HEK293 (cell line): ENCODE data around the gene KLK4.

Source experiments
- GLIS2 ChIP-seq: fragments of 450-650 bp; formaldehyde crosslinking; IDR thresholded peaks from 2 replicates; pipeline ENCODE4 v1.5.1; 2016; ENCODE audit warnings: missing biosample characterization, missing genetic modification characterization
- HOXA7 ChIP-seq: sonication (generic); formaldehyde crosslinking; IDR thresholded peaks from 2 replicates; pipeline ENCODE4 v1.8.1; 2022; ENCODE audit warnings: missing genetic modification reagents, borderline replicate concordance
- KLF1 ChIP-seq: fragments of 450-650 bp; formaldehyde crosslinking; IDR thresholded peaks from 2 replicates; pipeline ENCODE4 v1.5.1; 2016; ENCODE audit warnings: missing biosample characterization, missing genetic modification characterization
- RBAK ChIP-seq: fragments of 450-650 bp; formaldehyde crosslinking; IDR thresholded peaks from 2 replicates; pipeline ENCODE4 v1.5.1; 2016; ENCODE audit warnings: missing biosample characterization, missing genetic modification characterization
- SCRT2 ChIP-seq: fragments of 450-650 bp; formaldehyde crosslinking; IDR thresholded peaks from 2 replicates; pipeline ENCODE4 v1.5.1; 2016; ENCODE audit warnings: missing biosample characterization, missing genetic modification characterization
- SP3 ChIP-seq: fragments of 450-650 bp; formaldehyde crosslinking; IDR thresholded peaks from 2 replicates; pipeline ENCODE4 v1.5.1; 2016; ENCODE audit warnings: missing biosample characterization, missing genetic modification characterization
- TRIM28 ChIP-seq: IDR thresholded peaks from 2 replicates; pipeline ENCODE4 v1.6.1; 2011; ENCODE audit warnings: low read length, control low read depth, borderline replicate concordance
- WT1 ChIP-seq: fragments of 450-650 bp; formaldehyde crosslinking; IDR thresholded peaks from 2 replicates; pipeline ENCODE4 v1.5.1; 2016; ENCODE audit warnings: missing biosample characterization, missing genetic modification characterization
- ZBTB17 ChIP-seq: fragments of 450-650 bp; formaldehyde crosslinking; IDR thresholded peaks from 2 replicates; pipeline ENCODE4 v1.5.1; 2016; ENCODE audit warnings: missing biosample characterization, missing genetic modification characterization
- ZFHX2 ChIP-seq: fragments of 450-650 bp; formaldehyde crosslinking; conservative IDR thresholded peaks from 2 replicates; pipeline ENCODE4 v1.5.1; 2016; ENCODE audit warnings: missing biosample characterization, missing genetic modification characterization
- ZFP37 ChIP-seq: fragments of 450-650 bp; formaldehyde crosslinking; IDR thresholded peaks from 2 replicates; pipeline ENCODE4 v1.5.1; 2016; ENCODE audit warnings: missing biosample characterization, missing genetic modification characterization
- ZNF10 ChIP-seq: fragments of 450-650 bp; formaldehyde crosslinking; IDR thresholded peaks from 2 replicates; pipeline ENCODE4 v1.5.1; 2017; ENCODE audit warnings: missing biosample characterization, missing genetic modification characterization
- ZNF324 ChIP-seq: fragments of 450-650 bp; formaldehyde crosslinking; IDR thresholded peaks from 2 replicates; pipeline ENCODE4 v1.5.1; 2016; ENCODE audit warnings: missing biosample characterization, missing genetic modification characterization
- ZNF501 ChIP-seq: fragments of 450-650 bp; formaldehyde crosslinking; IDR thresholded peaks from 2 replicates; pipeline ENCODE4 v1.5.1; 2016; ENCODE audit warnings: missing biosample characterization, missing genetic modification characterization
- ZNF558 ChIP-seq: fragments of 450-650 bp; formaldehyde crosslinking; IDR thresholded peaks from 2 replicates; pipeline ENCODE4 v1.5.1; 2016; ENCODE audit warnings: missing biosample characterization, missing genetic modification characterization
- ZNF571 ChIP-seq: fragments of 450-650 bp; formaldehyde crosslinking; IDR thresholded peaks from 2 replicates; pipeline ENCODE4 v1.5.0; 2017; ENCODE audit warnings: missing biosample characterization, missing genetic modification characterization
- ZNF626 ChIP-seq: fragments of 450-650 bp; sonication (Bioruptor Pico); formaldehyde crosslinking; IDR thresholded peaks from 2 replicates; pipeline ENCODE4 v1.5.1; 2018; ENCODE audit warnings: missing biosample characterization, missing genetic modification characterization, inconsistent platforms
- ZNF785 ChIP-seq: fragments of 450-650 bp; formaldehyde crosslinking; IDR thresholded peaks from 2 replicates; pipeline ENCODE4 v1.5.1; 2016; ENCODE audit warnings: missing biosample characterization, missing genetic modification characterization
- ZNF837 ChIP-seq: fragments of 450-650 bp; formaldehyde crosslinking; IDR thresholded peaks from 2 replicates; pipeline ENCODE4 v1.5.1; 2016; ENCODE audit warnings: missing biosample characterization, missing genetic modification characterization
- ZNF843 ChIP-seq: fragments of 450-650 bp; formaldehyde crosslinking; IDR thresholded peaks from 2 replicates; pipeline ENCODE4 v1.5.1; 2016; ENCODE audit warnings: missing biosample characterization, missing genetic modification characterization
- TF ChIP-seq, protein P1 (sequence below): fragments of 450-650 bp; formaldehyde crosslinking; IDR thresholded peaks from 2 replicates; pipeline ENCODE4 v1.5.1; 2016; ENCODE audit warnings: missing biosample characterization, missing genetic modification characterization, borderline replicate concordance
- TF ChIP-seq, protein P2 (sequence below): fragments of 450-650 bp; formaldehyde crosslinking; IDR thresholded peaks from 2 replicates; pipeline ENCODE4 v1.5.1; 2017; ENCODE audit warnings: missing biosample characterization, missing genetic modification characterization
- TF ChIP-seq, protein P3 (sequence below): fragments of 450-650 bp; formaldehyde crosslinking; conservative IDR thresholded peaks from 2 replicates; pipeline ENCODE4 v1.5.1; 2016; ENCODE audit warnings: low read depth, missing biosample characterization, missing genetic modification characterization
- TF ChIP-seq, protein P4 (sequence below): fragments of 450-650 bp; formaldehyde crosslinking; IDR thresholded peaks from 2 replicates; pipeline ENCODE4 v1.5.1; 2016; ENCODE audit warnings: missing biosample characterization, missing genetic modification characterization
- TF ChIP-seq, protein P5 (sequence below): fragments of 450-650 bp; formaldehyde crosslinking; IDR thresholded peaks from 2 replicates; pipeline ENCODE4 v1.5.1; 2017; ENCODE audit warnings: missing biosample characterization, missing genetic modification characterization

Gene KLK4

DNA sequence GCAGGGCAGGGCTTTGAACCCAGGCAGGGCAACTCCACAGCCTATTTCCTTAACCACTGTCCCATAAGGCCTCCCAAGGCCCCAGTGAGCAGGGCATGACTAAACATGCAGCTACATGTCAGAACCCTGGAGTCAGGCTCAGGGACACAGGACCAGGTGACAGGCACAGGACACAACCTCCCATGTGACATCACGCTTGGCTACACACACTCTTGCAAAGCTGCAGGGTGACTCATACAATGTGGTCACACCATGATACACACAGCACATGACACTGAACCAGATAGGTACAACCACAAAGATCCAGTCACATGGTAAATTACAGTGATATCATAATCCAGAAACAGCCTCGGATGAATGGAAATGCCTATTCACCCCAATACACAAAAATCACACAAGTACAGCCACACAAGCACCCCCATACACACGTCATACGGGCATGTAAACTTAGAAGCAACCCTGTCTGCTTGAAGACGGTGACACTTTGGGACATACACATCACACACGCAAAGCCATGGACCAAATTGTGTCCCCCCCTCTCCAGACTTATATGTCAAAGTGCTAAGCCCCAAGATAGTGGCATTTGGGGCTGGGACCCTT is 14.5 kb downstream of the KLK4 start (continued):
- TF ChIP-seq, protein P1, sequence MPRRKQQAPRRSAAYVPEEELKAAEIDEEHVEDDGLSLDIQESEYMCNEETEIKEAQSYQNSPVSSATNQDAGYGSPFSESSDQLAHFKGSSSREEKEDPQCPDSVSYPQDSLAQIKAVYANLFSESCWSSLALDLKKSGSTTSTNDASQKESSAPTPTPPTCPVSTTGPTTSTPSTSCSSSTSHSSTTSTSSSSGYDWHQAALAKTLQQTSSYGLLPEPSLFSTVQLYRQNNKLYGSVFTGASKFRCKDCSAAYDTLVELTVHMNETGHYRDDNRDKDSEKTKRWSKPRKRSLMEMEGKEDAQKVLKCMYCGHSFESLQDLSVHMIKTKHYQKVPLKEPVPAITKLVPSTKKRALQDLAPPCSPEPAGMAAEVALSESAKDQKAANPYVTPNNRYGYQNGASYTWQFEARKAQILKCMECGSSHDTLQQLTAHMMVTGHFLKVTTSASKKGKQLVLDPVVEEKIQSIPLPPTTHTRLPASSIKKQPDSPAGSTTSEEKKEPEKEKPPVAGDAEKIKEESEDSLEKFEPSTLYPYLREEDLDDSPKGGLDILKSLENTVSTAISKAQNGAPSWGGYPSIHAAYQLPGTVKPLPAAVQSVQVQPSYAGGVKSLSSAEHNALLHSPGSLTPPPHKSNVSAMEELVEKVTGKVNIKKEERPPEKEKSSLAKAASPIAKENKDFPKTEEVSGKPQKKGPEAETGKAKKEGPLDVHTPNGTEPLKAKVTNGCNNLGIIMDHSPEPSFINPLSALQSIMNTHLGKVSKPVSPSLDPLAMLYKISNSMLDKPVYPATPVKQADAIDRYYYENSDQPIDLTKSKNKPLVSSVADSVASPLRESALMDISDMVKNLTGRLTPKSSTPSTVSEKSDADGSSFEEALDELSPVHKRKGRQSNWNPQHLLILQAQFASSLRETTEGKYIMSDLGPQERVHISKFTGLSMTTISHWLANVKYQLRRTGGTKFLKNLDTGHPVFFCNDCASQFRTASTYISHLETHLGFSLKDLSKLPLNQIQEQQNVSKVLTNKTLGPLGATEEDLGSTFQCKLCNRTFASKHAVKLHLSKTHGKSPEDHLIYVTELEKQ (tag by site-specific recombination): peak; percentile 78; the same call in 1 of the 2 replicates
- peak; percentile 70 for TF ChIP-seq SP3 (tag by site-specific recombination)
- TF ChIP-seq, protein P2, sequence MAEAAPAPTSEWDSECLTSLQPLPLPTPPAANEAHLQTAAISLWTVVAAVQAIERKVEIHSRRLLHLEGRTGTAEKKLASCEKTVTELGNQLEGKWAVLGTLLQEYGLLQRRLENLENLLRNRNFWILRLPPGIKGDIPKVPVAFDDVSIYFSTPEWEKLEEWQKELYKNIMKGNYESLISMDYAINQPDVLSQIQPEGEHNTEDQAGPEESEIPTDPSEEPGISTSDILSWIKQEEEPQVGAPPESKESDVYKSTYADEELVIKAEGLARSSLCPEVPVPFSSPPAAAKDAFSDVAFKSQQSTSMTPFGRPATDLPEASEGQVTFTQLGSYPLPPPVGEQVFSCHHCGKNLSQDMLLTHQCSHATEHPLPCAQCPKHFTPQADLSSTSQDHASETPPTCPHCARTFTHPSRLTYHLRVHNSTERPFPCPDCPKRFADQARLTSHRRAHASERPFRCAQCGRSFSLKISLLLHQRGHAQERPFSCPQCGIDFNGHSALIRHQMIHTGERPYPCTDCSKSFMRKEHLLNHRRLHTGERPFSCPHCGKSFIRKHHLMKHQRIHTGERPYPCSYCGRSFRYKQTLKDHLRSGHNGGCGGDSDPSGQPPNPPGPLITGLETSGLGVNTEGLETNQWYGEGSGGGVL (tag by site-specific recombination): peak; percentile 62
- TF ChIP-seq, protein P3, sequence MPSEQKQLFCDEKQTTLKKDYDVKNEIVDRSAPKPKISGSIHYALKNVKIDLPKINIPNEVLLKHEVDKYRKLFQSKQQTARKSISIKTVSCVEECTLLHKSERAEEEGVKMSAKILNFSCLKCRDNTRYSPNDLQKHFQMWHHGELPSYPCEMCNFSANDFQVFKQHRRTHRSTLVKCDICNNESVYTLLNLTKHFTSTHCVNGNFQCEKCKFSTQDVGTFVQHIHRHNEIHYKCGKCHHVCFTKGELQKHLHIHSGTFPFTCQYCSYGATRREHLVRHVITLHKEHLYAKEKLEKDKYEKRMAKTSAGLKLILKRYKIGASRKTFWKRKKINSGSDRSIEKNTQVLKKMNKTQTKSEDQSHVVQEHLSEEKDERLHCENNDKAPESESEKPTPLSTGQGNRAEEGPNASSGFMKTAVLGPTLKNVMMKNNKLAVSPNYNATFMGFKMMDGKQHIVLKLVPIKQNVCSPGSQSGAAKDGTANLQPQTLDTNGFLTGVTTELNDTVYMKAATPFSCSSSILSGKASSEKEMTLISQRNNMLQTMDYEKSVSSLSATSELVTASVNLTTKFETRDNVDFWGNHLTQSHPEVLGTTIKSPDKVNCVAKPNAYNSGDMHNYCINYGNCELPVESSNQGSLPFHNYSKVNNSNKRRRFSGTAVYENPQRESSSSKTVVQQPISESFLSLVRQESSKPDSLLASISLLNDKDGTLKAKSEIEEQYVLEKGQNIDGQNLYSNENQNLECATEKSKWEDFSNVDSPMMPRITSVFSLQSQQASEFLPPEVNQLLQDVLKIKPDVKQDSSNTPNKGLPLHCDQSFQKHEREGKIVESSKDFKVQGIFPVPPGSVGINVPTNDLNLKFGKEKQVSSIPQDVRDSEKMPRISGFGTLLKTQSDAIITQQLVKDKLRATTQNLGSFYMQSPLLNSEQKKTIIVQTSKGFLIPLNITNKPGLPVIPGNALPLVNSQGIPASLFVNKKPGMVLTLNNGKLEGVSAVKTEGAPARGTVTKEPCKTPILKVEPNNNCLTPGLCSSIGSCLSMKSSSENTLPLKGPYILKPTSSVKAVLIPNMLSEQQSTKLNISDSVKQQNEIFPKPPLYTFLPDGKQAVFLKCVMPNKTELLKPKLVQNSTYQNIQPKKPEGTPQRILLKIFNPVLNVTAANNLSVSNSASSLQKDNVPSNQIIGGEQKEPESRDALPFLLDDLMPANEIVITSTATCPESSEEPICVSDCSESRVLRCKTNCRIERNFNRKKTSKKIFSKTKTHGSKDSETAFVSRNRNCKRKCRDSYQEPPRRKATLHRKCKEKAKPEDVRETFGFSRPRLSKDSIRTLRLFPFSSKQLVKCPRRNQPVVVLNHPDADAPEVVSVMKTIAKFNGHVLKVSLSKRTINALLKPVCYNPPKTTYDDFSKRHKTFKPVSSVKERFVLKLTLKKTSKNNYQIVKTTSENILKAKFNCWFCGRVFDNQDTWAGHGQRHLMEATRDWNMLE (tag by site-specific recombination): peak; percentile 37
- TF ChIP-seq SCRT2 (tag by site-specific recombination): peak; percentile 75; the same call in 1 of the 2 replicates
- peak; percentile 81; the same call in 1 of the 2 replicates for TF ChIP-seq ZNF324 (tag by site-specific recombination)
- peak; percentile 69 for TF ChIP-seq GLIS2
- TF ChIP-seq ZNF837: no peak
- TF ChIP-seq ZBTB17 (tag by site-specific recombination): peak; percentile 92
- TF ChIP-seq ZNF558: peak; percentile 65; the same call in 1 of the 2 replicates
- peak; percentile 57 for TF ChIP-seq ZNF843 (tag by site-specific recombination)
- TF ChIP-seq, protein P4, sequence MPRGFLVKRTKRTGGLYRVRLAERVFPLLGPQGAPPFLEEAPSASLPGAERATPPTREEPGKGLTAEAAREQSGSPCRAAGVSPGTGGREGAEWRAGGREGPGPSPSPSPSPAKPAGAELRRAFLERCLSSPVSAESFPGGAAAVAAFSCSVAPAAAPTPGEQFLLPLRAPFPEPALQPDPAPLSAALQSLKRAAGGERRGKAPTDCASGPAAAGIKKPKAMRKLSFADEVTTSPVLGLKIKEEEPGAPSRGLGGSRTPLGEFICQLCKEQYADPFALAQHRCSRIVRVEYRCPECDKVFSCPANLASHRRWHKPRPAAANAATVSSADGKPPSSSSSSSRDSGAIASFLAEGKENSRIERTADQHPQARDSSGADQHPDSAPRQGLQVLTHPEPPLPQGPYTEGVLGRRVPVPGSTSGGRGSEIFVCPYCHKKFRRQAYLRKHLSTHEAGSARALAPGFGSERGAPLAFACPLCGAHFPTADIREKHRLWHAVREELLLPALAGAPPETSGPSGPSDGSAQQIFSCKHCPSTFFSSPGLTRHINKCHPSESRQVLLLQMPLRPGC: peak; percentile 94
- peak; percentile 32; the same call in 1 of the 2 replicates for TF ChIP-seq ZNF785 (tag by site-specific recombination)
- TF ChIP-seq KLF1: no peak
- TF ChIP-seq ZFHX2: 0 out of 2 replicates have a peak, but pooled peaks have one; percentile 11
- TF ChIP-seq, protein P5, sequence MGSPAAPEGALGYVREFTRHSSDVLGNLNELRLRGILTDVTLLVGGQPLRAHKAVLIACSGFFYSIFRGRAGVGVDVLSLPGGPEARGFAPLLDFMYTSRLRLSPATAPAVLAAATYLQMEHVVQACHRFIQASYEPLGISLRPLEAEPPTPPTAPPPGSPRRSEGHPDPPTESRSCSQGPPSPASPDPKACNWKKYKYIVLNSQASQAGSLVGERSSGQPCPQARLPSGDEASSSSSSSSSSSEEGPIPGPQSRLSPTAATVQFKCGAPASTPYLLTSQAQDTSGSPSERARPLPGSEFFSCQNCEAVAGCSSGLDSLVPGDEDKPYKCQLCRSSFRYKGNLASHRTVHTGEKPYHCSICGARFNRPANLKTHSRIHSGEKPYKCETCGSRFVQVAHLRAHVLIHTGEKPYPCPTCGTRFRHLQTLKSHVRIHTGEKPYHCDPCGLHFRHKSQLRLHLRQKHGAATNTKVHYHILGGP (tag by site-specific recombination): peak; percentile 31; the same call in 1 of the 2 replicates
- peak; percentile 56; the same call in 1 of the 2 replicates for TF ChIP-seq TRIM28
- peak; percentile 84; the same call in 1 of the 2 replicates for TF ChIP-seq RBAK (tag by site-specific recombination)
- TF ChIP-seq HOXA7: no peak
- TF ChIP-seq ZFP37 (tag by site-specific recombination): peak; percentile 92
- TF ChIP-seq ZNF626 (tag by site-specific recombination): no peak
- peak; percentile 72 for TF ChIP-seq WT1 (tag by site-specific recombination)
- TF ChIP-seq ZNF501: peak; percentile 87
- no peak for TF ChIP-seq ZNF571 (tag by site-specific recombination)
- no peak; the same call in 1 of the 2 replicates for TF ChIP-seq ZNF10
